ENCODE results near the gene MAP3K7.

The MAP3K7 gene

GRCh38 chr6:90479603-90479926, 107.3 kb downstream of the MAP3K7 start:
- H3K4me3 ChIP-seq (ENCODE audit: low read length): no peak overlapping the region
- H3K36me3 ChIP-seq (ENCODE audit: control insufficient read depth, insufficient read depth, low read length, severe bottlenecking): no peaks in the 10 kb centered on the region
- no peaks in the 10 kb centered on the region for H3K27me3 ChIP-seq (replicated peaks; ENCODE audit: control insufficient read depth, insufficient read depth, low read length)
- DNase-seq (ENCODE audit: low read depth): no peak
- no peak overlapping the region for H3K9ac ChIP-seq (ENCODE audit: low read length)
- no peaks in the 10 kb centered on the region for H3K9me3 ChIP-seq (ENCODE audit: control insufficient read depth, low read length)
- H3K4me1 ChIP-seq (ENCODE audit: control insufficient read depth, insufficient read depth, low read length): peaks cover 5% of the 10 kb centered on the region

GRCh38 chr6:90478789-90479602, 107.9 kb downstream of the MAP3K7 start:
- no peak overlapping the region for H3K9ac ChIP-seq (ENCODE audit: low read length)
- no peak overlapping the region for H3K4me3 ChIP-seq (ENCODE audit: low read length)
- H3K9me3 ChIP-seq (ENCODE audit: control insufficient read depth, low read length): no peaks in the 10 kb centered on the region
- DNase-seq (ENCODE audit: low read depth): peak; percentile 98
- no peaks in the 10 kb centered on the region for H3K27me3 ChIP-seq (replicated peaks; ENCODE audit: control insufficient read depth, insufficient read depth, low read length)
- peaks cover 5% of the 10 kb centered on the region for H3K4me1 ChIP-seq (ENCODE audit: control insufficient read depth, insufficient read depth, low read length)
- H3K36me3 ChIP-seq (ENCODE audit: control insufficient read depth, insufficient read depth, low read length, severe bottlenecking): no peaks in the 10 kb centered on the region

- H3K4me1 ChIP-seq (ENCODE audit: control insufficient read depth, insufficient read depth, low read length): peaks cover 5% of the 10 kb centered on the region
- no peaks in the 10 kb centered on the region for H3K9me3 ChIP-seq (ENCODE audit: control insufficient read depth, low read length)
- H3K4me3 ChIP-seq (ENCODE audit: low read length): no peak overlapping the region
- no peak for DNase-seq (ENCODE audit: low read depth)
- no peaks in the 10 kb centered on the region for H3K36me3 ChIP-seq (ENCODE audit: control insufficient read depth, insufficient read depth, low read length, severe bottlenecking)
- no peaks in the 10 kb centered on the region for H3K27me3 ChIP-seq (replicated peaks; ENCODE audit: control insufficient read depth, insufficient read depth, low read length)
- H3K9ac ChIP-seq (ENCODE audit: low read length): no peak overlapping the region
These were observed 108.6 kb downstream of the MAP3K7 start for GRCh38 chr6:90478278-90478677.

- no peak for DNase-seq (ENCODE audit: low read depth)
- Histone ChIP-seq H3K27me3 (replicated peaks; ENCODE audit: control insufficient read depth, insufficient read depth, low read length) (no peaks in the 10 kb centered on the region), H3K4me3 (ENCODE audit: low read length) (no peak overlapping the region), H3K4me1 (ENCODE audit: control insufficient read depth, insufficient read depth, low read length) (peaks cover 5% of the 10 kb centered on the region), H3K36me3 (ENCODE audit: control insufficient read depth, insufficient read depth, low read length, severe bottlenecking) (no peaks in the 10 kb centered on the region), H3K9ac (ENCODE audit: low read length) (no peak overlapping the region), H3K9me3 (ENCODE audit: control insufficient read depth, low read length) (no peaks in the 10 kb centered on the region)
These were observed 109.5 kb downstream of the MAP3K7 start for GRCh38 chr6:90477366-90477765.

- no peak overlapping the region for H3K9ac ChIP-seq (ENCODE audit: low read length)
- H3K4me1 ChIP-seq (ENCODE audit: control insufficient read depth, insufficient read depth, low read length): peaks cover 29% of the 10 kb centered on the region
- H3K27me3 ChIP-seq (replicated peaks; ENCODE audit: control insufficient read depth, insufficient read depth, low read length): no peaks in the 10 kb centered on the region
- H3K4me3 ChIP-seq (ENCODE audit: low read length): no peak overlapping the region
- no peaks in the 10 kb centered on the region for H3K9me3 ChIP-seq (ENCODE audit: control insufficient read depth, low read length)
- DNase-seq (ENCODE audit: low read depth): no peak
- H3K36me3 ChIP-seq (ENCODE audit: control insufficient read depth, insufficient read depth, low read length, severe bottlenecking): no peaks in the 10 kb centered on the region
These were observed 114.2 kb downstream of the MAP3K7 start for GRCh38 chr6:90472716-90473115.

- DNase-seq (ENCODE audit: low read depth): no peak
- H3K36me3 ChIP-seq (ENCODE audit: control insufficient read depth, insufficient read depth, low read length, severe bottlenecking): no peaks in the 10 kb centered on the region
- peaks cover 34% of the 10 kb centered on the region for H3K4me1 ChIP-seq (ENCODE audit: control insufficient read depth, insufficient read depth, low read length)
- no peak overlapping the region for H3K4me3 ChIP-seq (ENCODE audit: low read length)
- no peaks in the 10 kb centered on the region for H3K9me3 ChIP-seq (ENCODE audit: control insufficient read depth, low read length)
- H3K27me3 ChIP-seq (replicated peaks; ENCODE audit: control insufficient read depth, insufficient read depth, low read length): no peaks in the 10 kb centered on the region
- H3K9ac ChIP-seq (ENCODE audit: low read length): no peak overlapping the region
These were observed 115.6 kb downstream of the MAP3K7 start for GRCh38 chr6:90471263-90471662.

GRCh38 chr6:90469906-90470305, 117.0 kb downstream of the MAP3K7 start:
- Histone ChIP-seq H3K9me3 (ENCODE audit: control insufficient read depth, low read length) (no peaks in the 10 kb centered on the region), H3K4me1 (ENCODE audit: control insufficient read depth, insufficient read depth, low read length) (peaks cover 34% of the 10 kb centered on the region), H3K9ac (ENCODE audit: low read length) (no peak overlapping the region), H3K27me3 (replicated peaks; ENCODE audit: control insufficient read depth, insufficient read depth, low read length) (no peaks in the 10 kb centered on the region), H3K4me3 (ENCODE audit: low read length) (no peak overlapping the region), H3K36me3 (ENCODE audit: control insufficient read depth, insufficient read depth, low read length, severe bottlenecking) (no peaks in the 10 kb centered on the region)
- DNase-seq (ENCODE audit: low read depth): peak; percentile 7

GRCh38 chr6:90468859-90469258, 118.0 kb downstream of the MAP3K7 start:
- Histone ChIP-seq H3K4me1 (ENCODE audit: control insufficient read depth, insufficient read depth, low read length) (peaks cover 34% of the 10 kb centered on the region), H3K27me3 (replicated peaks; ENCODE audit: control insufficient read depth, insufficient read depth, low read length) (no peaks in the 10 kb centered on the region), H3K36me3 (ENCODE audit: control insufficient read depth, insufficient read depth, low read length, severe bottlenecking) (no peaks in the 10 kb centered on the region), H3K4me3 (ENCODE audit: low read length) (no peak overlapping the region), H3K9me3 (ENCODE audit: control insufficient read depth, low read length) (no peaks in the 10 kb centered on the region), H3K9ac (ENCODE audit: low read length) (no peak overlapping the region)
- no peak for DNase-seq (ENCODE audit: low read depth)

GRCh38 chr6:90468080-90468479, 118.8 kb downstream of the MAP3K7 start:
- H3K9ac ChIP-seq (ENCODE audit: low read length): no peak overlapping the region
- no peaks in the 10 kb centered on the region for H3K36me3 ChIP-seq (ENCODE audit: control insufficient read depth, insufficient read depth, low read length, severe bottlenecking)
- peaks cover 34% of the 10 kb centered on the region for H3K4me1 ChIP-seq (ENCODE audit: control insufficient read depth, insufficient read depth, low read length)
- no peak for DNase-seq (ENCODE audit: low read depth)
- H3K27me3 ChIP-seq (replicated peaks; ENCODE audit: control insufficient read depth, insufficient read depth, low read length): no peaks in the 10 kb centered on the region
- H3K9me3 ChIP-seq (ENCODE audit: control insufficient read depth, low read length): no peaks in the 10 kb centered on the region
- no peak overlapping the region for H3K4me3 ChIP-seq (ENCODE audit: low read length)

- Histone ChIP-seq H3K9me3 (ENCODE audit: control insufficient read depth, low read length) (no peaks in the 10 kb centered on the region), H3K4me1 (ENCODE audit: control insufficient read depth, insufficient read depth, low read length) (peaks cover 34% of the 10 kb centered on the region), H3K9ac (ENCODE audit: low read length) (no peak overlapping the region), H3K27me3 (replicated peaks; ENCODE audit: control insufficient read depth, insufficient read depth, low read length) (no peaks in the 10 kb centered on the region), H3K36me3 (ENCODE audit: control insufficient read depth, insufficient read depth, low read length, severe bottlenecking) (no peaks in the 10 kb centered on the region), H3K4me3 (ENCODE audit: low read length) (no peak overlapping the region)
- DNase-seq (ENCODE audit: low read depth): no peak
These were observed 119.3 kb downstream of the MAP3K7 start for GRCh38 chr6:90467546-90467945.

- H3K9ac ChIP-seq (ENCODE audit: low read length): no peak overlapping the region
- peaks cover 34% of the 10 kb centered on the region for H3K4me1 ChIP-seq (ENCODE audit: control insufficient read depth, insufficient read depth, low read length)
- DNase-seq (ENCODE audit: low read depth): no peak
- no peak overlapping the region for H3K4me3 ChIP-seq (ENCODE audit: low read length)
- no peaks in the 10 kb centered on the region for H3K27me3 ChIP-seq (replicated peaks; ENCODE audit: control insufficient read depth, insufficient read depth, low read length)
- no peaks in the 10 kb centered on the region for H3K36me3 ChIP-seq (ENCODE audit: control insufficient read depth, insufficient read depth, low read length, severe bottlenecking)
- no peaks in the 10 kb centered on the region for H3K9me3 ChIP-seq (ENCODE audit: control insufficient read depth, low read length)
These were observed 120.5 kb downstream of the MAP3K7 start for GRCh38 chr6:90466154-90466940.

Data from adipocyte (in vitro differentiated cells).